ENCODE measurements around the gene CAST.

DNA sequence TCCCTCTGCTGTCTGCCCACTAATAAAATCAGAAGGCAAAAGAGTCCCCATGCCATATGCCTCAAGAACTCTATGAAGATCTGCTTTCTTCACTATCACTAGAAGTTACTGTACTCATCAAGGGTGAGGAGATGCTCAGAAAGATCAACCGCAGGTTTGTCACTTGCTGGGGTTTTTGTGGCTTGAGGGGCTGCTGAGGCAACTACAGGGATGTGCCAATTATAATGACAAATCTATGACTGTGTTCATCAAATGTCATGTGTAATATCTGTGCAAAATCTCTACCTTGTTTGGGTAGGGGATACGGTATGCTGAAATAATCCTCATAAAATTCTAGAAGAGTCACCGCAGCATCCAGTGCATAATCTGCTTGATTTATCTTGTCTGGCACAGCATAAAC, 132.6 kb downstream of the CAST start:
- TF ChIP-seq, protein P1, sequence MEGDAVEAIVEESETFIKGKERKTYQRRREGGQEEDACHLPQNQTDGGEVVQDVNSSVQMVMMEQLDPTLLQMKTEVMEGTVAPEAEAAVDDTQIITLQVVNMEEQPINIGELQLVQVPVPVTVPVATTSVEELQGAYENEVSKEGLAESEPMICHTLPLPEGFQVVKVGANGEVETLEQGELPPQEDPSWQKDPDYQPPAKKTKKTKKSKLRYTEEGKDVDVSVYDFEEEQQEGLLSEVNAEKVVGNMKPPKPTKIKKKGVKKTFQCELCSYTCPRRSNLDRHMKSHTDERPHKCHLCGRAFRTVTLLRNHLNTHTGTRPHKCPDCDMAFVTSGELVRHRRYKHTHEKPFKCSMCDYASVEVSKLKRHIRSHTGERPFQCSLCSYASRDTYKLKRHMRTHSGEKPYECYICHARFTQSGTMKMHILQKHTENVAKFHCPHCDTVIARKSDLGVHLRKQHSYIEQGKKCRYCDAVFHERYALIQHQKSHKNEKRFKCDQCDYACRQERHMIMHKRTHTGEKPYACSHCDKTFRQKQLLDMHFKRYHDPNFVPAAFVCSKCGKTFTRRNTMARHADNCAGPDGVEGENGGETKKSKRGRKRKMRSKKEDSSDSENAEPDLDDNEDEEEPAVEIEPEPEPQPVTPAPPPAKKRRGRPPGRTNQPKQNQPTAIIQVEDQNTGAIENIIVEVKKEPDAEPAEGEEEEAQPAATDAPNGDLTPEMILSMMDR (IDR thresholded peaks at IDR 0.05): no peak
- TF ChIP-seq POLR2AphosphoS5 (IDR thresholded peaks at IDR 0.05): no peak

All from suprapubic skin (tissue), 3 donors.